ENCODE measurements around the gene WDR41.
"Not testable (repeated sequence)": the region's sequence is repeated elsewhere in the genome, so short reads cannot be mapped to it uniquely, and the experiment has no call there.

The WDR41 gene, protein sequence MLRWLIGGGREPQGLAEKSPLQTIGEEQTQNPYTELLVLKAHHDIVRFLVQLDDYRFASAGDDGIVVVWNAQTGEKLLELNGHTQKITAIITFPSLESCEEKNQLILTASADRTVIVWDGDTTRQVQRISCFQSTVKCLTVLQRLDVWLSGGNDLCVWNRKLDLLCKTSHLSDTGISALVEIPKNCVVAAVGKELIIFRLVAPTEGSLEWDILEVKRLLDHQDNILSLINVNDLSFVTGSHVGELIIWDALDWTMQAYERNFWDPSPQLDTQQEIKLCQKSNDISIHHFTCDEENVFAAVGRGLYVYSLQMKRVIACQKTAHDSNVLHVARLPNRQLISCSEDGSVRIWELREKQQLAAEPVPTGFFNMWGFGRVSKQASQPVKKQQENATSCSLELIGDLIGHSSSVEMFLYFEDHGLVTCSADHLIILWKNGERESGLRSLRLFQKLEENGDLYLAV

DNA sequence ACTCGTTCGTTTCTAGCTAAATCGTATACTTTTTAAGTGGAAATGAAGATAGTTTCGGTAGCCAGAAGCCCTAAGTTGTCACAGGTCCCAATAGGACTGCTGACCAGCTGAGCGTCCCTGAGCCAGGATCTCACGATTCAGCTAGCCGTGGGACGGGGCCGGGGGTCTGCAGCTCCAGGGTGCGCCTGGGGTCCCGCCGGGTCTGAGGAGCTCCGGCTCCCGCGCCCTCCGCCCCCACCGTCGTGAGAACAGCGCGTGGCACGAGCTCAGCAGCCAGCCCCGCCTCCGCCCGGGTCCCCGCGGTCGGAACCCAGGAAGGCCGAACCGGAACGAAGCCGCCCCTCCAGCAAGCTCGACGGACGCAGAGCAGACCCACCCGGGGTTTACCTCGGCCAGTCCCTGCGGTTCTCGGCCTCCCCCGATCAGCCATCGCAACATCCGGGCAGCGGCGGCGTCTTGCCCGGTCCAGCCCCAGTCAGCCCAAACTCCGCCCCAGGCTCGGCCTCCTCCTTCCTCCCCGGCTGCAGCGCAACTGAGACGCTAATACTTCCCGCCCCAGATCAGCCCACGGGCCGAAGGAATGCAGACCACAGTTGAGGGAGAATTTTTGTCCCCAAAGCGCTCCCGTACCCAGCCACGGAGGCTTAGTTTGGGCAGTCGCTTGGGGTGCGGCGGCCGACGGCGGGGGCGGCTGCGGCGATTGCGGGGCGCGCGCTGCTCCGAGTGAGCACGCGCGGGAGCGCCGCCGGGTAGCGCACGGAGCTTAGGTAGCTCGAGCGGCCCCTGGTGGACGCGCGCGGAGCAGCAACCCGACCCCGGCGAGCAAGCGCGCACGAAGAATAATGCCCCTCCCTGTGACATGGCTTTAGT lies at the start of gene WDR41:
Gene WDR41, minus strand, starts transcription at position 534 of the 870 bp plus-strand sequence. Its CDS starts 96 bp downstream, at position 438.
- peak; percentile 66 for DNase-seq (ENCODE audit: low read depth)

DNA sequence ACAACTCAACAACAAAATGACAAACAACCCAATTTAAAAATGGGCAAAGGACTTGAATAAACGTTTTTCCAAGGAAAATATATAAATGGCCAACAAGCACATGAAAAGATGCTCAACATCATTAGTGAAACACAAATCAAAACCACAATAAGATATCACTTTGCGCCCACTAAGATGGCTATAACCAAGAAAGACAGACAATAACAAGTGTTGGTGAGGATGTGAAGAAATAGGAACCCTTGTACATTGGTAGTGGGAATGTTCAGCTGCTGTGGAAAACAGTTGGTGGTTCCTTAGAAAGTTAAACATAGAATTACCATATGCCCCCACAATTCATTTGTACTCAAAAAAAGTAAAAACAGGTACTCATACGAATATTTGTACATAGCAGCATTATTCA lies 39.2 kb upstream of the WDR41 start:
- no peak for DNase-seq (ENCODE audit: low read depth)

DNA sequence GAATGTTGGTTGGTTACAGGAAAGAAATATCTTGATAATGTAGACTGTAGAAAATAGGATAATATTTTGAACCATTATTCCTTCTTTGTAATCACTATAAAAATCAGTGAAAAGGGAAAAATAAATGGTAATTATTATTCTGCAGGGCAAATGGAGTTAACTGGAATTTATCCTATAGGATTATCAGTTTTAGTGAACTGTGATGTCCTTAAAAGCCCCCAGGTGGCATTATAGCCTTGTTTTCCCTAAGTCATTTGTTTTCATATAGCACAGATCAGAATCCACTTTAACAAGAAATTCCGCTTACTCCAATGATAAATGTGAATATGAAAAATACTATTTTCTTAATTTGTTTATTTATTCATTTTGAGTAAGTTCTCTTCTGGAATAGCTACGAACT lies 26.2 kb upstream of the WDR41 start:
- no peak for DNase-seq (ENCODE audit: low read depth)

DNA sequence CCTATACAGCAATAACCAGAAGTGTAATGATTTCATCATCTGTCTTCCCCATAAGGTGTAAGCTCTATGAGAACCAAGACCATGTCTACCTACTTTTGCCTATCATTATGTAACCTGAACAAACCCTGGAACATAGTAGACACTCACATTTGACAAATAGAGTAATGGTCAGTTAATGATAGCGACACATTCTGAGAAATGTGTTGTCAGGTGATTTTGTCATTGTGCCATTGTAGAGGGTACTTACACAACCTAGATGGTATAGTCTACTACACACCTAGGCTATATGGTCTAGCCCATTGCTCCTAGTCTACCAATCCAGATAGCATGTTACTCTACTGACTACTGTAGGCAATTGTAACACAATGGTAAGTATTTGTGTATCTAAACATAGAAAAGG lies 22.3 kb upstream of the WDR41 start:
- DNase-seq (ENCODE audit: low read depth) = no peak

DNA sequence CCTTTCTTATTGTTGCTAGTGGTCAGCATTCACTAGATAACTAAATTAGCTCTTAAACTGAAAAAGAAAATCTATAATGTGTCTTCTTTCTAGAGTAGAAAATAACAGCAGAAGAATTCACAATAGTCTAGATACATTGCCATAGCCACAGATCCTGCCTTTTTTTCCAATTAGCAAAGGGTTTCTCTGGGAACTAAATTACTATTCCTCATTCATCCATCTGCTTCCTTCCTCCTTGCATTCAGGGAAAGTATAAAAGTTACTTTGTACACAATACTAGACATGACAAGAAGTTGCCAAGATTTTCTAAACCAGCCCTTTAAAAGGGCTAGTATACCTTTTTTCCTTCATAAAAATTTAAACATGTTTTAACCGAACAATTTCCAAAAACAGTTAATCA lies 21.2 kb upstream of the WDR41 start:
- no peak for DNase-seq (ENCODE audit: low read depth)

- DNase-seq (ENCODE audit: low read depth) = not testable (repeated sequence)
Measured at GRCh38 chr5:77501132-77501531, 9.0 kb upstream of the WDR41 start.

- DNase-seq (ENCODE audit: low read depth) = no peak
Measured at GRCh38 chr5:77499973-77500372, 7.9 kb upstream of the WDR41 start.

- no peak for DNase-seq (ENCODE audit: low read depth)
Measured at GRCh38 chr5:77499441-77499840, 7.3 kb upstream of the WDR41 start.

GRCh38 chr5:77498952-77499351 lies 6.8 kb upstream of the WDR41 start:
- no peak for DNase-seq (ENCODE audit: low read depth)

DNA sequence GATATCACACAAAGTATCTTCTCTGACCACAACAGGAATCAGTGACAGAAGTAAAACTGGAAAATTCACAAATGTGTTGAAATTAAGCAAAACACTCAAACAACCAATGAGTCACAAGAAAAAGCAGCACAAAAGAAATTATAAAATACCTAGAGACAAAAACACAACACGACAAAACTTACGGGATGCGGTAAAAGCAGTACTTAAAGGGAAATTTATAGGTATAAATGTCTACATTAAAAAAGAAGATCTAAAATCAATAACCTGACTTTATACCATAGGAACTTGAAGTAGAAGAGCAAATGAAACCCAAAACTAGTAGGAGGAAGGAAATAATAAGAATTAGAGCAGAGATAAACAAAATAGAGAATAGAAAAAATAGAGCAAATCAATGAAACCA lies 2.8 kb upstream of the WDR41 start:
- no peak for DNase-seq (ENCODE audit: low read depth)

DNA sequence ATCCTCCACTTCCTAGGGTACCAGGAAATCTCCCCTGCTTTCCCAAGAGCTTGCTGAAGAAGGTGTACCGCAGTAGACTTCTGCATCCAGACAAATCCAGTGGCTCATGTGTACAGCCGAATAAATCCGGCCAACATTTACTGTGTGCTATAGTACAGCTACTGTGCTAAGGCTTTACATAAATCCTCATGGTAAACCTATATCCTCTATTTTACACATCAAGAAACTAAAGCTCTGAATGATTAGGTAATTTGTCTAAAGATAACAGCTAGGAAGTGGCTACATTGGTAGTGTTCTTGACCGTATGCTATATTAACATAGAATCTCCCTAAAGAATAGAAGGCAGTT lies 511 bp upstream of the WDR41 start:
- no peak for DNase-seq (ENCODE audit: low read depth)

DNA sequence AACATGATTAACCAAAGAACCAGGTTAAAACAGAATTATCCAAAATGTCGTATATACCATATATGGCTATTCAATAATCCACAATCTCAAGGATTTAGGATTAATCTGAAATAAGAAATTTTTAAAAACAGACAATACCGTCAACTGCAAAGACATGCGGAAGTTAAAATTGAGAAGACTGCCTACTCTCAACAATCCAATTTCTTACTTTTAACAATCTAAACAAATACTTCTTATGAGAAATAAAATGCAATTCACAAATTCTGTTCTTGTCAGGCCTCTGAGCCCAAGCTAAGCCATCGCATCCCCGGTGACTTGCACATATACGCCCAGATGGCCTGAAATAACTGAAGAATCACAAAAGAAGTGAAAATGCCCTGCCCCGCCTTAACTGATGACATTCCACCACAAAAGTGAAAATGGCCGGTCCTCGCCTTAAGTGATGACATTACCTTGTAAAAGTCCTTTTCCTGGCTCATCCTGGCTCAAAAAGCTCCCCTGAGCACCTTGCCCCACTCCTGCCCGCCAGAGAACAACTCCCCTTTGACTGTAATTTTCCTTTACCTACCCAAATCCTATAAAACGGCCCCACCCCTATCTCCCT lies 1.3 kb downstream of the WDR41 start:
- DNase-seq (ENCODE audit: low read depth) = not testable (repeated sequence)

DNA sequence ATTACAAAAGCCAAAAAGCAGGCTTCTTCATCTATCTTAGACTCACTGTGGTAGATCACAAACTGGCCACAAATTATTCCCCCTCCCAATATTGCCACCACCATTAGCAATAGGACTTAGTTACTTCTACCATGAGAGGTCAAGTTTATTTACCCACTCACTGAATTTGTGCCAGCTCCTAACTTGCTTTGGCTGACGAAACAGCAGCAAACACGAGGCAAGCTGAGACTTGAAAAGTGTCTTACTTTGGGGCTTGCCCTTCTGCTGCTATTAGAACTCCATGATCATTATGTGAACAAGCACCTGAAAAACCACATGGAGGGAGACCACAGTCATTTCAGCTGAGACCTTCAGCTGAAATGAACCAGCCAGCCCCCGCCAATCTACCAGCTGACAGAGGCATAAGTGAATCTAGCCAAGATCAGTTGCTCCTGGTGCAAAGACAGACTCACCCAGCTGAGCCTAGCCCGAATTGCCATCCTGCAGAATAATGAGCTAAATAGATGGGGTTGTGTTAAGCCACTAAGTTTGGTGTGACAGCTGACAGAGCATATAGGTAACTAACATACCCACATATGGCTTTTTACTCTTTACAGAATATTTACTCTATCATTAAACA lies 5.7 kb downstream of the WDR41 start:
- DNase-seq (ENCODE audit: low read depth) = no peak

DNA sequence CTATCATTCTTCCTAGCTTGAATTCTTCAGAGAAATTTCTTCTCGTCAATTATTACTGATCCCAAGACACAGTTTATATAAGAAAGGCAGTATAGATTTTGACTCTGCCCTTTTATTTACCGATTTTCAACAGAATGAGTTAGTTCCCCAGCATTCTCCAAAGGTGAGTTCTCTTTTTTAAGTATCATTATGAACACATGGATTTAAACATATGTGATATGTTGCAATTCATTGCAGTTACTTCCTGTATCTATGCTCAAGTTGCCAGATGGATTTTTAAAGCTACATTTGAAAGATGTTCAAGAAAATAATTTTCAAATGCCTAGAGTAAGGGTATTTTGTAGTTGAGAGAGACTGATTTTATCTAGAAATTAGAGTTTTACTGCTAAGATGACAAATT lies 8.4 kb downstream of the WDR41 start:
- DNase-seq (ENCODE audit: low read depth) = no peak

GRCh38 chr5:77475041-77475440 lies 17.1 kb downstream of the WDR41 start:
- DNase-seq (ENCODE audit: low read depth) = not testable (repeated sequence)

- DNase-seq (ENCODE audit: low read depth) = not testable (repeated sequence)
Measured at GRCh38 chr5:77468875-77469274, 23.2 kb downstream of the WDR41 start.

GRCh38 chr5:77463905-77464304 lies 28.2 kb downstream of the WDR41 start:
- no peak for DNase-seq (ENCODE audit: low read depth)

DNA sequence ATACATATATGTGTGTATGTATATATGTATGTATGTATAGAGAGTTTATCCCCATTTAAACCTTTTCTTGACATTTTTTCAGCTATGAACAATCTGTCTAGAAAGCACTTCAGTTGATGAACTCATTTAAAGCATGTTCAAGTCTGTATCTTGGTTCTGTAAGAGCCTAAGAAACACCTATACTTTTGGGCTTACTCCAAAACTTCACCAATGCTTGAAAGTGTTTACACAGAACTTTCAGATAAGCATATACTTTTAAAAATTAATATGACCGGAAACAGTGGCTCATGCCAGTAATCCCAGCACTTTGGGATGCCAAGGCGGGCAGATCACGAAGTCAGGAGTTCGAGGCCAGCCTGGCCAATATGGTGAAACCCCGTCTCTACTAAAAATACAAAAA lies 30.8 kb downstream of the WDR41 start:
- no peak for DNase-seq (ENCODE audit: low read depth)

DNA sequence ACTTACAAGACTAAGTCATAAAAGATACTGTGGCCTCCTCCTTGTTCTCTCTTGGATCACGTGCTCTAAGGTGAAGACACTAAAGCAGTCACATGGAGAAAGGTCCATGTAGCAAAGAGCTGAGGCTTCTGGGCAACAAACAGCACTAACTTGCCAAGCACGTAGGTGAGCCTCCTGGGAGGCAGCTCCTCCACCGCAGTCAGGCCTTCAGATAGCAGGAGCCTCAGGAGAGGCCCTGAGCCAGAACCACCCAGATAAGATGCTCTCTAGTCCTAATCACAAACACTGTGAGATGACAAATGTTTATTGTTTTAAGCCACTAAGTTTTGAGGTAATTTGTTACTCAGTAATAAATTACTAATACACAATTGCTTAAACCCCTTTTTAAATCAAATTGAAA lies 38.0 kb downstream of the WDR41 start:
- no peak for DNase-seq (ENCODE audit: low read depth)

DNA sequence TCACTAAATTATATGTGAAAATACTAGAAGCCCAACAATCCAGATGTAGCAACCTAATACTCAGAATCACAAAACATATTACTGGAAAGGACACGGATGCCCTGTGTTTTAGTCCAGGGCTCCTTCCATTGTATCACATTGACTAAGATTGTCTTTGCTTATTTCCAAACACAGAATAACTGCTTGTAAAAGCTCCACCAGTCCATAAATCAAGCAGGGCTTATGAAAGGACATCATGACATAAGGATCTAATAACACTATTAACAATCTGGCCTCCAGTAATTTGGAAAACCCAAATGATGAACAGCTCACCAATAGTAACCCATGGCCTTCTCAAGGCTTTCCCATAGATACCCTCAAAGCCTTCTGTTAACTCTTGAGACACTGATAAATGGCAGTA lies 39.8 kb downstream of the WDR41 start:
- no peak for DNase-seq (ENCODE audit: low read depth)

DNA sequence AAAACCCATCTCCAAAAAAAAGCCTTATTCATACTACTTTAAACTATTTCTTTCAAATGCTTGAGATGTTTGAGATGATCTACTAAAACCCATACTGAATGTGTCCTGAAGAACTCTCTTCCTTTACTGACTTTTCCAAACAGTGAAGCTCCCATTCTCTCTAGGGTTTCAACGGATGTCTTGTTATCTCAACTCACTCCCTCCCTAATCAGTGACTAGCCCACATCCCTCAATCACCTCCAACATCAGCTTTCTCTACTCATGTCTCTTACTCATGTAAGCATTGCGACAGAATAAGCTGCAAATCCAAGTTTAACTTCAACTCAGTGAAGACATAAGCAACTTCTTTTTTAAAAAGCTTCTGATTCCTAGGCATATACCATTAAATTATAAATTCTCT lies 42.1 kb downstream of the WDR41 start:
- no peak for DNase-seq (ENCODE audit: low read depth)

GRCh38 chr5:77449277-77449676 lies 42.8 kb downstream of the WDR41 start:
- no peak for DNase-seq (ENCODE audit: low read depth)
